ENCODE measurements around the gene MB. TPM values are rescaled to one million over a fixed set of nuclear protein-coding genes. Genes with fewer than 3 reads are reported as not detected.

MB gene
- total RNA-seq, 1 donor from 2014 or later, result not detected

- Mint-ChIP-seq H3K4me3 (no peak overlapping the region), H3K4me1 (no peaks in the 10 kb centered on the region), H3K27ac (ENCODE audit: unreplicated experiment) (no peak overlapping the region), H3K9me3 (no peaks in the 10 kb centered on the region), H3K36me3 (ENCODE audit: low read depth) (no peaks in the 10 kb centered on the region), H3K27me3 (ENCODE audit: low read depth) (no peaks in the 10 kb centered on the region)
- TF ChIP-seq CTCF (conservative IDR thresholded peaks at IDR 0.05), result no peak
- DNase-seq (ENCODE audit: low read depth, low spot score), result no peak
These were observed 27.9 kb downstream of the MB start for GRCh38 chr22:35589071-35589755.

GRCh38 chr22:35587896-35588295 lies 29.2 kb downstream of the MB start:
- TF ChIP-seq CTCF (conservative IDR thresholded peaks at IDR 0.05), result no peak
- H3K4me3 Mint-ChIP-seq, result no peak overlapping the region
- H3K9me3 Mint-ChIP-seq, result no peaks in the 10 kb centered on the region
- no peaks in the 10 kb centered on the region for H3K27me3 Mint-ChIP-seq (ENCODE audit: low read depth)
- no peaks in the 10 kb centered on the region for H3K4me1 Mint-ChIP-seq
- H3K27ac Mint-ChIP-seq (ENCODE audit: unreplicated experiment), result no peak overlapping the region
- no peak for DNase-seq (ENCODE audit: low read depth, low spot score)
- H3K36me3 Mint-ChIP-seq (ENCODE audit: low read depth), result no peaks in the 10 kb centered on the region

GRCh38 chr22:35587447-35587870 lies 29.7 kb downstream of the MB start:
- H3K36me3 Mint-ChIP-seq (ENCODE audit: low read depth), result no peaks in the 10 kb centered on the region
- no peak for TF ChIP-seq CTCF (conservative IDR thresholded peaks at IDR 0.05)
- no peaks in the 10 kb centered on the region for H3K4me1 Mint-ChIP-seq
- H3K4me3 Mint-ChIP-seq, result no peak overlapping the region
- no peaks in the 10 kb centered on the region for H3K27me3 Mint-ChIP-seq (ENCODE audit: low read depth)
- no peak for DNase-seq (ENCODE audit: low read depth, low spot score)
- no peak overlapping the region for H3K27ac Mint-ChIP-seq (ENCODE audit: unreplicated experiment)
- no peaks in the 10 kb centered on the region for H3K9me3 Mint-ChIP-seq

- no peak for DNase-seq (ENCODE audit: low read depth, low spot score)
- no peak for TF ChIP-seq CTCF (conservative IDR thresholded peaks at IDR 0.05)
- no peaks in the 10 kb centered on the region for H3K27me3 Mint-ChIP-seq (ENCODE audit: low read depth)
- H3K4me3 Mint-ChIP-seq, result no peak overlapping the region
- H3K27ac Mint-ChIP-seq (ENCODE audit: unreplicated experiment), result no peak overlapping the region
- H3K9me3 Mint-ChIP-seq, result no peaks in the 10 kb centered on the region
- no peaks in the 10 kb centered on the region for H3K36me3 Mint-ChIP-seq (ENCODE audit: low read depth)
- H3K4me1 Mint-ChIP-seq, result no peaks in the 10 kb centered on the region
These were observed 30.4 kb downstream of the MB start for GRCh38 chr22:35586771-35587170.

- no peaks in the 10 kb centered on the region for H3K9me3 Mint-ChIP-seq
These were observed 34.1 kb downstream of the MB start for GRCh38 chr22:35582861-35583670.

More at GRCh38 chr22:35582861-35583670, 34.1 kb downstream of the MB start:
- Mint-ChIP-seq H3K27ac (ENCODE audit: unreplicated experiment) (no peak overlapping the region), H3K4me3 (no peak overlapping the region), H3K36me3 (ENCODE audit: low read depth) (no peaks in the 10 kb centered on the region), H3K27me3 (ENCODE audit: low read depth) (no peaks in the 10 kb centered on the region), H3K4me1 (no peaks in the 10 kb centered on the region)
- peak; percentile 57 for DNase-seq (ENCODE audit: low read depth, low spot score)
- TF ChIP-seq CTCF (conservative IDR thresholded peaks at IDR 0.05), result peak; percentile 94

All from neural crest cell (in vitro differentiated cells).